H9 (cell line): Measurements from ENCODE around the gene CDC25C. TPM values are rescaled to one million over a fixed set of nuclear protein-coding genes. Genes with fewer than 3 reads are reported as not detected.

Experiments used
- DNase-seq: peaks from one replicate; pipeline ENCODE4 v3.0.0-alpha.2; 2017
- H2AFZ ChIP-seq: one replicate; pipeline ENCODE4 v1.6.1; 2013; ENCODE audit warnings: mild to moderate bottlenecking, low read length, control low read depth, moderate library complexity
- H2AK5ac ChIP-seq: 2 replicates; pipeline ENCODE4 v1.6.1; 2013; ENCODE audit warnings: low read length, control low read depth, mixed read lengths; ENCODE audit not compliant: insufficient read length
- H2BK120ac ChIP-seq: one replicate; pipeline ENCODE4 v1.6.1; 2013; ENCODE audit warnings: low read depth, mild to moderate bottlenecking, low read length, control low read depth, inconsistent platforms; ENCODE audit not compliant: poor library complexity, severe bottlenecking
- H2BK12ac ChIP-seq: 2 replicates; pipeline ENCODE4 v1.6.1; 2013; ENCODE audit warnings: low read length, control low read depth, mixed read lengths, low read depth; ENCODE audit not compliant: insufficient read length
- H2BK15ac ChIP-seq: 2 replicates; pipeline ENCODE4 v1.6.1; 2013; ENCODE audit warnings: low read depth, low read length, control low read depth
- H2BK20ac ChIP-seq: one replicate; pipeline ENCODE4 v1.6.1; 2013; ENCODE audit warnings: low read depth, mild to moderate bottlenecking, low read length, control low read depth, inconsistent platforms; ENCODE audit not compliant: poor library complexity, severe bottlenecking
- H2BK5ac ChIP-seq: 2 replicates; pipeline ENCODE4 v1.6.1; 2013; ENCODE audit warnings: low read length, control low read depth, mixed read lengths; ENCODE audit not compliant: insufficient read length
- H3K14ac ChIP-seq: 2 replicates; pipeline ENCODE4 v1.6.1; 2013; ENCODE audit warnings: low read length, control low read depth; ENCODE audit not compliant: insufficient read depth
- H3K18ac ChIP-seq: 2 replicates; pipeline ENCODE4 v1.6.1; 2013; ENCODE audit warnings: low read depth, mild to moderate bottlenecking, mixed read lengths, low read length, control low read depth; ENCODE audit not compliant: insufficient read length
- H3K23ac ChIP-seq: 2 replicates; pipeline ENCODE4 v1.6.1; 2013; ENCODE audit warnings: low read length, control low read depth, mixed read lengths, low read depth; ENCODE audit not compliant: insufficient read length
- H3K23me2 ChIP-seq: 2 replicates; pipeline ENCODE4 v1.6.1; 2013; ENCODE audit warnings: low read depth, mild to moderate bottlenecking, mixed read lengths, low read length, control low read depth; ENCODE audit not compliant: insufficient read length, poor library complexity, severe bottlenecking
- H3K27ac ChIP-seq: 2 replicates; pipeline ENCODE4 v1.5.1; 2013; ENCODE audit warnings: low read length, control low read depth, mixed read lengths, low read depth; ENCODE audit not compliant: insufficient read length
- H3K27me3 ChIP-seq: 2 replicates; pipeline ENCODE4 v1.6.1; 2013; ENCODE audit warnings: low read length, control low read depth, inconsistent platforms; ENCODE audit not compliant: insufficient read depth
- H3K4ac ChIP-seq: 2 replicates; pipeline ENCODE4 v1.6.1; 2013; ENCODE audit warnings: low read depth, mild to moderate bottlenecking, control low read depth, inconsistent platforms, low read length, moderate library complexity
- H3K4me1 ChIP-seq: 2 replicates; pipeline ENCODE4 v1.6.1; 2013; ENCODE audit warnings: low read length, control low read depth, inconsistent platforms; ENCODE audit not compliant: insufficient read depth
- H3K4me2 ChIP-seq: 2 replicates; pipeline ENCODE4 v1.6.1; 2013; ENCODE audit warnings: low read length, control low read depth, mixed read lengths; ENCODE audit not compliant: insufficient read length, insufficient read depth
- H3K56ac ChIP-seq: 2 replicates; pipeline ENCODE4 v1.6.1; 2013; ENCODE audit warnings: low read depth, mild to moderate bottlenecking, mixed read lengths, low read length, control low read depth; ENCODE audit not compliant: insufficient read length
- H3K79me1 ChIP-seq: 2 replicates; pipeline ENCODE4 v1.6.1; 2013; ENCODE audit warnings: low read depth, mild to moderate bottlenecking, moderate library complexity, low read length, control low read depth, inconsistent platforms; ENCODE audit not compliant: insufficient read depth, poor library complexity, severe bottlenecking
- H3K79me2 ChIP-seq: 2 replicates; pipeline ENCODE4 v1.6.1; 2013; ENCODE audit warnings: low read length, control low read depth, inconsistent platforms; ENCODE audit not compliant: insufficient read depth
- H3K9ac ChIP-seq: 2 replicates; pipeline ENCODE4 v1.6.1; 2013; ENCODE audit warnings: low read length, control low read depth, mixed read lengths; ENCODE audit not compliant: insufficient read length; ENCODE audit errors: extremely low read depth
- H3K9me3 ChIP-seq: one replicate; pipeline ENCODE4 v1.6.1; 2013; ENCODE audit warnings: low read depth, low read length, inconsistent platforms; ENCODE audit not compliant: control insufficient read depth
- H3T11ph ChIP-seq: one replicate; pipeline ENCODE4 v1.6.1; 2013; ENCODE audit warnings: mild to moderate bottlenecking, low read length, control low read depth, inconsistent platforms
- H4K20me1 ChIP-seq: one replicate; pipeline ENCODE4 v1.6.1; 2013; ENCODE audit not compliant: control insufficient read depth, insufficient read length, insufficient read depth
- H4K5ac ChIP-seq: 2 replicates; pipeline ENCODE4 v1.6.1; 2013; ENCODE audit warnings: low read depth, mild to moderate bottlenecking, mixed read lengths, low read length, control low read depth; ENCODE audit not compliant: insufficient read length
- H4K8ac ChIP-seq: replicated peaks from 2 replicates; pipeline ENCODE4 v1.6.1; 2013; ENCODE audit warnings: low read length, control low read depth, mixed read lengths, low read depth; ENCODE audit not compliant: insufficient read length
- H4K91ac ChIP-seq: 2 replicates; pipeline ENCODE4 v1.6.1; 2013; ENCODE audit warnings: low read depth, mild to moderate bottlenecking, moderate library complexity, mixed read lengths, low read length, control low read depth; ENCODE audit not compliant: insufficient read length
- H3K27ac Mint-ChIP-seq, 3 experiments: 2 replicates in 2 of 3; 3 replicates in 1 of 3; pipeline ENCODE4 v1.8.0; 2020 to 2021; ENCODE audit warnings: mixed read lengths in 3 of 3, mild to moderate bottlenecking in 1 of 3, moderate library complexity in 1 of 3
- H3K27me3 Mint-ChIP-seq: 2 replicates; pipeline ENCODE4 v1.8.0; 2021; ENCODE audit warnings: low read depth, mild to moderate bottlenecking, moderate library complexity, mixed read lengths
- H3K36me3 Mint-ChIP-seq, 3 experiments: 2 replicates in 2 of 3; 3 replicates in 1 of 3; pipeline ENCODE4 v1.8.0; 2020 to 2021; ENCODE audit warnings: low read depth in 3 of 3, mixed read lengths in 3 of 3; ENCODE audit not compliant: insufficient read depth in 1 of 3
- H3K4me1 Mint-ChIP-seq, 2 experiments: 2 replicates each; pipeline ENCODE4 v1.8.0; 2020; ENCODE audit warnings: mixed read lengths in 2 of 2
- H3K4me3 Mint-ChIP-seq, 2 experiments: 2 replicates in 1 of 2; 3 replicates in 1 of 2; pipeline ENCODE4 v1.8.0; 2020 to 2021; ENCODE audit warnings: mild to moderate bottlenecking in 2 of 2, mixed read lengths in 2 of 2, moderate library complexity in 1 of 2
- H3K9me3 Mint-ChIP-seq, 2 experiments: 2 replicates in 1 of 2; 3 replicates in 1 of 2; pipeline ENCODE4 v1.8.0; 2020; ENCODE audit warnings: mild to moderate bottlenecking in 2 of 2, mixed read lengths in 2 of 2, moderate library complexity in 1 of 2
- WGBS: extraction: QIAGEN DNeasy Blood & Tissue Kit; methylation state at CpG from one replicate; pipeline ENCODE4 v1.1.7; 2013; ENCODE audit warnings: missing lambda C conversion rate, low lambda C conversion rate, mixed read lengths; ENCODE audit not compliant: insufficient read length; ENCODE audit errors: extremely low coverage; 5-methylcytosine and 5-hydroxymethylcytosine counted together
- total RNA-seq: library from RNA; stranded (reverse); gene quantifications from 2 replicates; pipeline ENCODE4 v1.2.1, GENCODE V29; 2021
- TF ChIP-seq, protein P1 (sequence below): fragments of 200-600 bp; sonication (generic); conservative IDR thresholded peaks from 3 replicates; pipeline ENCODE4 v1.8.0; 2021; ENCODE audit warnings: antibody characterized with exemption, mild to moderate bottlenecking

The CDC25C gene
- total RNA-seq, 1 experiment from 2014 or later, result 22.8 TPM

DNA sequence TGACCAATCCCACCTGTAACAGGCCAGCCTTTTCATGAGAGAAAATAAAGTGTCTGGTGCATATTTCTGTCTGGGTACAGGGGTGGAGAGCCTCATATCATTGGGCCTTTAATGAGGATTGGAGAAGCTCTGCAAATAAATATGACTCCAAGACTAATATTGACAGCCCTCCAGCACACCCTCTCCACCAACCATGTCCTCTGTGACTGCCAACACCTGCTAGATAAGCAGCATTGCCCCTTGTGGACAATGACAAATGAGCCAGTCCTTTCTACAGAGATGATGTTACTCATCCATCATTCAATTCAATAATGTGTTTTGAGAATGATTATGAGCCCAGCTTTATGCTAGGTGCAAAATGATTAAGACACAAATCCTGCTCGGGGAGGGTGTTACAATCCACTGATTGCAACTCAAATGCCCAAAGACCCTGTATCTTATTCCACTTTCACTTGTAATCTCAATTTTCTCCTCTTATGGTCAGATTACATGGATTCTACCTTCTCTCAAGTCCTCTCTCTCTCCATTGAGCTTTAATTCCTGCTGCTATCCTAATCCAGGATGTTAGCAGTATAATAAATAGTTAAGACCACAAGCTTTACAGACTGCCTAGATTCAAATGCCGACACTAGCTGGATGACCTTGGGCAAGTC lies 55.1 kb downstream of the CDC25C start:
- no peak overlapping the region for H2AK5ac ChIP-seq
- no peaks in the 10 kb centered on the region for H3K9me3 ChIP-seq
- no peak overlapping the region for H3K14ac ChIP-seq
- WGBS, result no CpG with 5 or more reads among the region's 2 CpGs
- H4K91ac ChIP-seq, result no peak overlapping the region
- no peaks in the 10 kb centered on the region for H3K9me3 Mint-ChIP-seq
- H3K79me1 ChIP-seq, result no peaks in the 10 kb centered on the region
- H3K23me2 ChIP-seq, result peaks cover 4% of the 10 kb centered on the region
- H4K8ac ChIP-seq, result no peak overlapping the region
- no peak overlapping the region for H3K27ac ChIP-seq
- H3K79me2 ChIP-seq, result no peaks in the 10 kb centered on the region
- H2BK20ac ChIP-seq, result no peak overlapping the region
- no peak overlapping the region for H3K27ac Mint-ChIP-seq
- no peaks in the 10 kb centered on the region for H4K20me1 ChIP-seq
- H3K27me3 Mint-ChIP-seq, result peaks cover 41% of the 10 kb centered on the region
- H3T11ph ChIP-seq, result no peak overlapping the region
- H3K4me2 ChIP-seq, result no peak overlapping the region
- H3K56ac ChIP-seq, result no peak overlapping the region
- H3K4me1 Mint-ChIP-seq, result peaks cover 16% of the 10 kb centered on the region in 2 experiments
- no peak overlapping the region for H4K5ac ChIP-seq
- peaks cover 6% of the 10 kb centered on the region; the same call in 1 of the 2 replicates for H3K27me3 ChIP-seq
- H2BK5ac ChIP-seq, result no peak overlapping the region
- H3K9ac ChIP-seq, result no peak overlapping the region
- no peak overlapping the region for H3K4me3 Mint-ChIP-seq
- no peak overlapping the region for H2AFZ ChIP-seq
- H3K23ac ChIP-seq, result no peak overlapping the region
- H2BK15ac ChIP-seq, result no peak overlapping the region
- no peaks in the 10 kb centered on the region for H3K36me3 Mint-ChIP-seq
- no peak overlapping the region for H2BK120ac ChIP-seq
- no peak overlapping the region for H2BK12ac ChIP-seq
- H3K18ac ChIP-seq, result no peak overlapping the region
- no peaks in the 10 kb centered on the region for H3K4me1 ChIP-seq
- DNase-seq, result no peak
- no peak overlapping the region for H3K4ac ChIP-seq
- TF ChIP-seq, protein P1, sequence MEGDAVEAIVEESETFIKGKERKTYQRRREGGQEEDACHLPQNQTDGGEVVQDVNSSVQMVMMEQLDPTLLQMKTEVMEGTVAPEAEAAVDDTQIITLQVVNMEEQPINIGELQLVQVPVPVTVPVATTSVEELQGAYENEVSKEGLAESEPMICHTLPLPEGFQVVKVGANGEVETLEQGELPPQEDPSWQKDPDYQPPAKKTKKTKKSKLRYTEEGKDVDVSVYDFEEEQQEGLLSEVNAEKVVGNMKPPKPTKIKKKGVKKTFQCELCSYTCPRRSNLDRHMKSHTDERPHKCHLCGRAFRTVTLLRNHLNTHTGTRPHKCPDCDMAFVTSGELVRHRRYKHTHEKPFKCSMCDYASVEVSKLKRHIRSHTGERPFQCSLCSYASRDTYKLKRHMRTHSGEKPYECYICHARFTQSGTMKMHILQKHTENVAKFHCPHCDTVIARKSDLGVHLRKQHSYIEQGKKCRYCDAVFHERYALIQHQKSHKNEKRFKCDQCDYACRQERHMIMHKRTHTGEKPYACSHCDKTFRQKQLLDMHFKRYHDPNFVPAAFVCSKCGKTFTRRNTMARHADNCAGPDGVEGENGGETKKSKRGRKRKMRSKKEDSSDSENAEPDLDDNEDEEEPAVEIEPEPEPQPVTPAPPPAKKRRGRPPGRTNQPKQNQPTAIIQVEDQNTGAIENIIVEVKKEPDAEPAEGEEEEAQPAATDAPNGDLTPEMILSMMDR, result peak; percentile 29; the same call in 2 of the 3 replicates
